Neural progenitor cell (in vitro differentiated cells): ENCODE measurements around the gene RSU1. TPM values are rescaled to one million over a fixed set of nuclear protein-coding genes. Genes with fewer than 3 reads are reported as not detected.

ENCODE experiments used
- DNase-seq: peaks from one replicate; pipeline ENCODE4 v3.0.0-alpha.2; 2016; ENCODE audit warnings: low spot score
- H2AFZ ChIP-seq: fragments of 200-600 bp; sonication (generic); replicated peaks from 2 replicates; pipeline ENCODE4 v1.6.1; 2016; ENCODE audit warnings: antibody characterized with exemption
- H3F3A ChIP-seq: fragments of 200-600 bp; sonication (generic); 2 replicates; pipeline ENCODE4 v1.6.1; 2016; ENCODE audit warnings: antibody characterized with exemption, low read depth
- H3K27ac ChIP-seq: fragments of 200-600 bp; sonication (generic); 2 replicates; pipeline ENCODE4 v1.5.1; 2016; ENCODE audit warnings: mild to moderate bottlenecking
- H3K27me3 ChIP-seq: fragments of 200-600 bp; sonication (generic); 2 replicates; pipeline ENCODE4 v1.6.1; 2016; ENCODE audit warnings: mild to moderate bottlenecking, moderate library complexity
- H3K36me3 ChIP-seq: fragments of 200-600 bp; sonication (generic); 2 replicates; pipeline ENCODE4 v1.5.1; 2016
- H3K4me1 ChIP-seq: fragments of 200-600 bp; sonication (generic); 2 replicates; pipeline ENCODE4 v1.6.1; 2016; ENCODE audit warnings: mixed run types
- H3K4me2 ChIP-seq: fragments of 200-600 bp; sonication (generic); 2 replicates; pipeline ENCODE4 v1.6.1; 2016
- H3K4me3 ChIP-seq: fragments of 200-600 bp; sonication (generic); 2 replicates; pipeline ENCODE4 v1.5.1; 2016
- H3K79me2 ChIP-seq: fragments of 200-600 bp; sonication (generic); 2 replicates; pipeline ENCODE4 v1.6.1; 2016; ENCODE audit warnings: low read depth
- H3K9ac ChIP-seq: fragments of 200-600 bp; sonication (generic); 2 replicates; pipeline ENCODE4 v1.6.1; 2016
- H3K9me3 ChIP-seq: fragments of 200-600 bp; sonication (generic); 2 replicates; pipeline ENCODE4 v1.5.1; 2016; ENCODE audit warnings: low read depth
- H4K20me1 ChIP-seq: fragments of 200-600 bp; sonication (generic); 2 replicates; pipeline ENCODE4 v1.6.1; 2016; ENCODE audit warnings: low read depth
- H3K27ac Mint-ChIP-seq: 3 replicates; pipeline ENCODE4 v1.8.0; 2021; ENCODE audit warnings: mixed read lengths
- H3K27me3 Mint-ChIP-seq: 2 replicates; pipeline ENCODE4 v1.8.0; 2022; ENCODE audit warnings: low read depth, mild to moderate bottlenecking, inconsistent platforms, moderate library complexity, mixed read lengths; ENCODE audit not compliant: insufficient read depth
- H3K36me3 Mint-ChIP-seq: 3 replicates; pipeline ENCODE4 v1.8.0; 2021; ENCODE audit warnings: mixed read lengths
- H3K4me1 Mint-ChIP-seq: 3 replicates; pipeline ENCODE4 v1.8.0; 2021; ENCODE audit warnings: mixed read lengths
- H3K4me3 Mint-ChIP-seq: 3 replicates; pipeline ENCODE4 v1.8.0; 2021; ENCODE audit warnings: mild to moderate bottlenecking, moderate library complexity, mixed read lengths
- H3K9me3 Mint-ChIP-seq: 3 replicates; pipeline ENCODE4 v1.8.0; 2020; ENCODE audit warnings: mixed read lengths
- CTCF ChIP-seq: fragments of 200-600 bp; sonication (generic); IDR thresholded peaks from 2 replicates; pipeline ENCODE4 v1.5.1; 2017; ENCODE audit warnings: antibody characterized with exemption, mild to moderate bottlenecking
- EZH2 ChIP-seq: fragments of 200-600 bp; sonication (generic); IDR thresholded peaks from 2 replicates; pipeline ENCODE4 v1.6.1; 2017; ENCODE audit warnings: antibody characterized with exemption, mild to moderate bottlenecking, moderate library complexity
- EZH2phosphoT487 ChIP-seq: fragments of 200-600 bp; sonication (generic); IDR thresholded peaks from 2 replicates; pipeline ENCODE4 v1.6.1; 2017; ENCODE audit warnings: antibody characterized with exemption
- total RNA-seq: library from RNA; depleted of rRNA; stranded (reverse); fragments of >200 nt; gene quantifications from 2 replicates; pipeline ENCODE4 v1.2.3, GENCODE V29; 2015; ENCODE audit warnings: low replicate concordance

RSU1 gene
- total RNA-seq, 1 donor from 2014 or later: 9.6 TPM

GRCh38 chr10:16712883-16713282, 104.3 kb downstream of the RSU1 start:
- Mint-ChIP-seq H3K9me3 (peaks cover 27% of the 10 kb centered on the region), H3K4me3 (no peak overlapping the region)

GRCh38 chr10:16700331-16700730, 116.9 kb downstream of the RSU1 start:
- H3K36me3 ChIP-seq: no peaks in the 10 kb centered on the region
- TF ChIP-seq CTCF (no peak), EZH2phosphoT487 (no peak), EZH2 (no peak)
- Mint-ChIP-seq H3K36me3 (no peaks in the 10 kb centered on the region), H3K27ac (no peak overlapping the region), H3K4me3 (no peak overlapping the region), H3K9me3 (peaks cover 8% of the 10 kb centered on the region), H3K27me3 (peaks cover 7% of the 10 kb centered on the region), H3K4me1 (peaks cover 25% of the 10 kb centered on the region)
- no peak overlapping the region for H3K4me2 ChIP-seq
- H3K79me2 ChIP-seq: no peaks in the 10 kb centered on the region
- no peak overlapping the region for H3K9ac ChIP-seq
- no peak overlapping the region for H3K4me3 ChIP-seq
- peaks cover 4% of the 10 kb centered on the region for H3F3A ChIP-seq
- no peaks in the 10 kb centered on the region for H3K9me3 ChIP-seq
- H2AFZ ChIP-seq: no peak overlapping the region
- H3K4me1 ChIP-seq: peaks cover 10% of the 10 kb centered on the region
- H3K27ac ChIP-seq: no peak overlapping the region
- DNase-seq: no peak
- no peaks in the 10 kb centered on the region for H4K20me1 ChIP-seq
- H3K27me3 ChIP-seq: no peaks in the 10 kb centered on the region

More at GRCh38 chr10:16712883-16713282, 104.3 kb downstream of the RSU1 start:
- Mint-ChIP-seq H3K27ac (no peak overlapping the region), H3K36me3 (peaks cover 2% of the 10 kb centered on the region), H3K4me1 (no peaks in the 10 kb centered on the region), H3K27me3 (no peaks in the 10 kb centered on the region)
- Histone ChIP-seq H3K4me2 (no peak overlapping the region), H3K79me2 (no peaks in the 10 kb centered on the region), H4K20me1 (no peaks in the 10 kb centered on the region), H2AFZ (no peak overlapping the region), H3K27me3 (no peaks in the 10 kb centered on the region), H3K4me1 (no peaks in the 10 kb centered on the region), H3K9me3 (no peaks in the 10 kb centered on the region), H3K27ac (no peak overlapping the region), H3K9ac (no peak overlapping the region), H3F3A (no peaks in the 10 kb centered on the region), H3K36me3 (no peaks in the 10 kb centered on the region), H3K4me3 (no peak overlapping the region)
- no peak for DNase-seq
- TF ChIP-seq EZH2phosphoT487 (no peak), EZH2 (no peak), CTCF (no peak)

- Mint-ChIP-seq H3K9me3 (peaks cover 8% of the 10 kb centered on the region), H3K27ac (no peak overlapping the region), H3K4me3 (no peak overlapping the region), H3K36me3 (no peaks in the 10 kb centered on the region), H3K27me3 (peaks cover 11% of the 10 kb centered on the region), H3K4me1 (peaks cover 25% of the 10 kb centered on the region)
- Histone ChIP-seq H3K9ac (no peak overlapping the region), H3K4me1 (peaks cover 10% of the 10 kb centered on the region), H3F3A (peaks cover 4% of the 10 kb centered on the region), H2AFZ (no peak overlapping the region), H3K27me3 (no peaks in the 10 kb centered on the region), H3K4me2 (no peak overlapping the region), H4K20me1 (no peaks in the 10 kb centered on the region), H3K4me3 (no peak overlapping the region), H3K36me3 (no peaks in the 10 kb centered on the region), H3K9me3 (no peaks in the 10 kb centered on the region), H3K27ac (no peak overlapping the region), H3K79me2 (no peaks in the 10 kb centered on the region)
- TF ChIP-seq EZH2 (no peak), EZH2phosphoT487 (no peak), CTCF (no peak)
- DNase-seq: peak; percentile 77
Observed at GRCh38 chr10:16699435-16700057, 117.7 kb downstream of the RSU1 start.
